ENCODE results near the gene CFAP221. TPM values are rescaled to one million over a fixed set of nuclear protein-coding genes. Genes with fewer than 3 reads are reported as not detected.

CFAP221 gene
- total RNA-seq, 2 donors from 2014 or later, result 0.56 TPM; not detected in 1

- H3K27ac ChIP-seq, result no peak overlapping the region
- ATAC-seq (ENCODE audit: insufficient number of reproducible peaks, low FRiP score, low read depth) (no peak), DNase-seq (ENCODE audit: low spot score) (no peak)
- no peak for TF ChIP-seq CTCF (IDR thresholded peaks at IDR 0.05)
- H3K27me3 ChIP-seq (replicated peaks; ENCODE audit: insufficient read depth), result no peaks in the 10 kb centered on the region
- no peaks in the 10 kb centered on the region for H3K4me1 ChIP-seq (ENCODE audit: control insufficient read depth in 1 of 2, low read depth in 2 of 2)
- H3K36me3 ChIP-seq, result no peaks in the 10 kb centered on the region
- no peaks in the 10 kb centered on the region for H3K9me3 ChIP-seq
- H3K4me3 ChIP-seq, result no peak overlapping the region
Measured at GRCh38 chr2:119701352-119701751, 157.1 kb downstream of the CFAP221 start.

- no peak for TF ChIP-seq CTCF (IDR thresholded peaks at IDR 0.05)
- Histone ChIP-seq H3K4me1 (ENCODE audit: control insufficient read depth in 1 of 2, low read depth in 2 of 2) (no peaks in the 10 kb centered on the region), H3K27ac (no peak overlapping the region), H3K36me3 (no peaks in the 10 kb centered on the region), H3K9me3 (no peaks in the 10 kb centered on the region), H3K4me3 (no peak overlapping the region), H3K27me3 (replicated peaks; ENCODE audit: insufficient read depth) (no peaks in the 10 kb centered on the region)
- ATAC-seq (ENCODE audit: insufficient number of reproducible peaks, low FRiP score, low read depth) (no peak), DNase-seq (ENCODE audit: low spot score) (no peak)
Measured at GRCh38 chr2:119702203-119702917, 158.1 kb downstream of the CFAP221 start.

GRCh38 chr2:119702918-119703401 lies 158.7 kb downstream of the CFAP221 start:
- peak; percentile 92 for TF ChIP-seq CTCF (IDR thresholded peaks at IDR 0.05)
- Histone ChIP-seq H3K27me3 (replicated peaks; ENCODE audit: insufficient read depth) (no peaks in the 10 kb centered on the region), H3K36me3 (no peaks in the 10 kb centered on the region), H3K4me3 (no peak overlapping the region), H3K4me1 (ENCODE audit: control insufficient read depth in 1 of 2, low read depth in 2 of 2) (no peaks in the 10 kb centered on the region), H3K27ac (no peak overlapping the region), H3K9me3 (no peaks in the 10 kb centered on the region)
- no peak for ATAC-seq (ENCODE audit: insufficient number of reproducible peaks, low FRiP score, low read depth)
- no peak for DNase-seq (ENCODE audit: low spot score)

- no peak for TF ChIP-seq CTCF (IDR thresholded peaks at IDR 0.05)
- no peak for ATAC-seq (ENCODE audit: insufficient number of reproducible peaks, low FRiP score, low read depth)
- Histone ChIP-seq H3K9me3 (no peaks in the 10 kb centered on the region), H3K4me1 (ENCODE audit: control insufficient read depth in 1 of 2, low read depth in 2 of 2) (no peaks in the 10 kb centered on the region), H3K36me3 (no peaks in the 10 kb centered on the region), H3K4me3 (no peak overlapping the region), H3K27me3 (replicated peaks; ENCODE audit: insufficient read depth) (no peaks in the 10 kb centered on the region), H3K27ac (no peak overlapping the region)
- no peak for DNase-seq (ENCODE audit: low spot score)
Measured at GRCh38 chr2:119703526-119703925, 159.3 kb downstream of the CFAP221 start.

- ATAC-seq (ENCODE audit: insufficient number of reproducible peaks, low FRiP score, low read depth) (no peak), DNase-seq (ENCODE audit: low spot score) (no peak)
- Histone ChIP-seq H3K9me3 (no peaks in the 10 kb centered on the region), H3K27ac (no peak overlapping the region), H3K4me3 (no peak overlapping the region), H3K27me3 (replicated peaks; ENCODE audit: insufficient read depth) (no peaks in the 10 kb centered on the region), H3K4me1 (ENCODE audit: control insufficient read depth in 1 of 2, low read depth in 2 of 2) (no peaks in the 10 kb centered on the region), H3K36me3 (no peaks in the 10 kb centered on the region)
- TF ChIP-seq CTCF (IDR thresholded peaks at IDR 0.05), result no peak
Measured at GRCh38 chr2:119704670-119705120, 160.4 kb downstream of the CFAP221 start.
